22Rv1 (cell line): ENCODE results near the gene TRIM32.

Source experiments
- ZFX ChIP-seq: fragments of 450-650 bp; IDR thresholded peaks from 2 replicates; pipeline ENCODE4 v1.6.1; 2017; ENCODE audit warnings: antibody characterized with exemption, borderline replicate concordance
- TF ChIP-seq, protein P1 (sequence below): fragments of 450-650 bp; IDR thresholded peaks from 2 replicates; pipeline ENCODE4 v1.5.1; 2017; ENCODE audit warnings: mild to moderate bottlenecking

DNA sequence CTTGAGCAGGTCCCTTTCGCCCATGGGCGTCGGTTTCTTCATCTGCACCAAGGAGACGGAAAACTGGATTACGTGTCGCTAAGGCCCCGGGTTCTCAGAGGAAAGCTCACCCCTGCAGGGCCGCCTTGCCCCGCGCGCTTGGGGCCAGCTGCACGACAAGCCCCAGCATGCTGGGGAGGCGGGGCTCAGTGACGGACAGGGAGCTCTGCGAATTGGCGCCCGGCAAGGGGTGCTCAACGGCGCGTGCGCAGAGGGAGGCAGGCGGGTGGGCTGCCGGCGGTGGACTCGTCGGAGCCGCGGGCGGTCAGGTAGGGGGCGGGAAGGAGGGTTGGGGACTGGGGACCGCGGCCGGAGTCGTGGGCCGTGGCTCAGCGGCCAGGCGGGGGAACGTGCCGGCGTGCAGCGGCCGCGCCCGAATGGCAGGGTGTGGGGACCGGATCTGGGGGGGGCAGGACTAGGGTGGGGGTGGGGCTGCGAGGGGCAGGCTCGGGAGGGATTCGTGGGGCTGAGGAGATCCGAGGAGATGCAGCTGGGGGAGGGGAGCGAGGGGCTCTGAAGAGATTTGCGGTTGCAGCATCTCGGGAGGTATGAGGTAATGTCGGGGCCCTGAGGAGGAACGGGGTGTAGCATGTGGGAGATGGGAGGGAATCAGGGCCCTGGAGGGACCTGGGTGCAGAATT is at the start of gene TRIM32:
- TF ChIP-seq, protein P1, sequence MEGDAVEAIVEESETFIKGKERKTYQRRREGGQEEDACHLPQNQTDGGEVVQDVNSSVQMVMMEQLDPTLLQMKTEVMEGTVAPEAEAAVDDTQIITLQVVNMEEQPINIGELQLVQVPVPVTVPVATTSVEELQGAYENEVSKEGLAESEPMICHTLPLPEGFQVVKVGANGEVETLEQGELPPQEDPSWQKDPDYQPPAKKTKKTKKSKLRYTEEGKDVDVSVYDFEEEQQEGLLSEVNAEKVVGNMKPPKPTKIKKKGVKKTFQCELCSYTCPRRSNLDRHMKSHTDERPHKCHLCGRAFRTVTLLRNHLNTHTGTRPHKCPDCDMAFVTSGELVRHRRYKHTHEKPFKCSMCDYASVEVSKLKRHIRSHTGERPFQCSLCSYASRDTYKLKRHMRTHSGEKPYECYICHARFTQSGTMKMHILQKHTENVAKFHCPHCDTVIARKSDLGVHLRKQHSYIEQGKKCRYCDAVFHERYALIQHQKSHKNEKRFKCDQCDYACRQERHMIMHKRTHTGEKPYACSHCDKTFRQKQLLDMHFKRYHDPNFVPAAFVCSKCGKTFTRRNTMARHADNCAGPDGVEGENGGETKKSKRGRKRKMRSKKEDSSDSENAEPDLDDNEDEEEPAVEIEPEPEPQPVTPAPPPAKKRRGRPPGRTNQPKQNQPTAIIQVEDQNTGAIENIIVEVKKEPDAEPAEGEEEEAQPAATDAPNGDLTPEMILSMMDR, result no peak
- no peak for TF ChIP-seq ZFX
